Mesenteric fat pad (tissue), 1 donor: Measurements from ENCODE around the gene GNMT. TPM values are rescaled to one million over a fixed set of nuclear protein-coding genes. Genes with fewer than 3 reads are reported as not detected.
A peak's percentile ranks its signal among the peaks of the same experiment; 100 is the strongest.
"Not testable (repeated sequence)": the region's sequence is repeated elsewhere in the genome, so short reads cannot be mapped to it uniquely, and the experiment has no call there.

Source experiments
- DNase-seq: peaks from one replicate; pipeline ENCODE4 v3.0.0-alpha.2; 2020; ENCODE audit warnings: low spot score
- total RNA-seq: library from RNA; stranded (reverse); fragmentation: NEBNext Ultra II Directional; extraction: Animal tissue kit (Norgen Biotek cat#: 25700); gene quantifications from one replicate; pipeline ENCODE4 v1.2.1, GENCODE V29; 2021
- donor health status: DM: yes; HTN: yes; CAD: no.

The GNMT gene
- total RNA-seq, 1 donor from 2014 or later = 0.61 TPM

- no peak for DNase-seq
Measured at GRCh38 chr6:42940493-42941045, 20.0 kb upstream of the GNMT start.

GRCh38 chr6:42941356-42941755, 19.2 kb upstream of the GNMT start:
- not testable (repeated sequence) for DNase-seq

GRCh38 chr6:42942444-42942843, 18.1 kb upstream of the GNMT start:
- DNase-seq = no peak

- DNase-seq = no peak
Measured at GRCh38 chr6:42947950-42948349, 12.6 kb upstream of the GNMT start.

GRCh38 chr6:42952389-42952788, 8.2 kb upstream of the GNMT start:
- DNase-seq = no peak

- not testable (repeated sequence) for DNase-seq
Measured at GRCh38 chr6:42954405-42954804, 6.1 kb upstream of the GNMT start.

- DNase-seq = no peak
Measured at GRCh38 chr6:42958125-42958524, 2.4 kb upstream of the GNMT start.

GRCh38 chr6:42959917-42960242, 674 bp upstream of the GNMT start:
- no peak for DNase-seq

- no peak for DNase-seq
Measured at GRCh38 chr6:42961020-42961470, 491 bp downstream of the GNMT start.

GRCh38 chr6:42962096-42962495, 1.5 kb downstream of the GNMT start:
- DNase-seq = no peak

- no peak for DNase-seq
Measured at GRCh38 chr6:42962502-42963178, 2.1 kb downstream of the GNMT start.

- no peak for DNase-seq
Measured at GRCh38 chr6:42963179-42963854, 2.8 kb downstream of the GNMT start.

GRCh38 chr6:42963855-42964605, 3.5 kb downstream of the GNMT start:
- no peak for DNase-seq

GRCh38 chr6:42966571-42966970, 6.0 kb downstream of the GNMT start:
- no peak for DNase-seq

GRCh38 chr6:42967228-42967627, 6.7 kb downstream of the GNMT start:
- peak; percentile 82 for DNase-seq

GRCh38 chr6:42968126-42968701, 7.7 kb downstream of the GNMT start:
- DNase-seq = no peak

- DNase-seq = no peak
Measured at GRCh38 chr6:42968783-42969182, 8.2 kb downstream of the GNMT start.

GRCh38 chr6:42969431-42969830, 8.9 kb downstream of the GNMT start:
- no peak for DNase-seq

GRCh38 chr6:42969934-42970333, 9.4 kb downstream of the GNMT start:
- DNase-seq = no peak

- DNase-seq = no peak
Measured at GRCh38 chr6:42970871-42971612, 10.5 kb downstream of the GNMT start.

- no peak for DNase-seq
Measured at GRCh38 chr6:42971746-42972327, 11.3 kb downstream of the GNMT start.
